ENCODE results near the gene ST8SIA3. TPM values are rescaled to one million over a fixed set of nuclear protein-coding genes. Genes with fewer than 3 reads are reported as not detected.

The ST8SIA3 gene, protein sequence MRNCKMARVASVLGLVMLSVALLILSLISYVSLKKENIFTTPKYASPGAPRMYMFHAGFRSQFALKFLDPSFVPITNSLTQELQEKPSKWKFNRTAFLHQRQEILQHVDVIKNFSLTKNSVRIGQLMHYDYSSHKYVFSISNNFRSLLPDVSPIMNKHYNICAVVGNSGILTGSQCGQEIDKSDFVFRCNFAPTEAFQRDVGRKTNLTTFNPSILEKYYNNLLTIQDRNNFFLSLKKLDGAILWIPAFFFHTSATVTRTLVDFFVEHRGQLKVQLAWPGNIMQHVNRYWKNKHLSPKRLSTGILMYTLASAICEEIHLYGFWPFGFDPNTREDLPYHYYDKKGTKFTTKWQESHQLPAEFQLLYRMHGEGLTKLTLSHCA
- total RNA-seq (not detected), polyA plus RNA-seq (not detected)
- long read RNA-seq, donor 1 = 0 reads
- long read RNA-seq, donor 2 = 0 reads
- long read RNA-seq, donor 3 = 0 reads

- Histone ChIP-seq H3K4me1 (ENCODE audit: insufficient read depth) (no peaks in the 10 kb centered on the region), H3K27me3 (no peaks in the 10 kb centered on the region), H3K27ac (no peak within 1 kb of the TSS), H3K36me3 (no peaks in the 10 kb centered on the region), H3K9me3 (peaks cover 0 to 3% of the 10 kb centered on the region in 2 donors), H3K4me3 (no peak within 1 kb of the TSS)
- no peak for TF ChIP-seq EP300 (IDR thresholded peaks at IDR 0.05)
- TF ChIP-seq POLR2A (IDR thresholded peaks at IDR 0.05) = no peak
- no peak for TF ChIP-seq CTCF (IDR thresholded peaks at IDR 0.05)
- WGBS, 3 donors = 1 to 3% (median 2%) methylated on average over 19 to 38 of the region's 38 CpGs
- intact Hi-C loops (cut with DNase I) = no loop called here
- no peak for DNase-seq
Observed at GRCh38 chr18:57352271-57352701, at the start of gene ST8SIA3. ST8SIA3 (plus strand) TSS chr18:57352557; CDS start chr18:57352847, 290 bp downstream.

- TF ChIP-seq CTCF (IDR thresholded peaks at IDR 0.05) = no peak
- no peak for TF ChIP-seq POLR2A (IDR thresholded peaks at IDR 0.05)
- TF ChIP-seq EP300 (IDR thresholded peaks at IDR 0.05) = no peak
- Histone ChIP-seq H3K36me3 (no peaks in the 10 kb centered on the region), H3K27me3 (no peaks in the 10 kb centered on the region), H3K4me3 (no peak overlapping the region), H3K4me1 (ENCODE audit: insufficient read depth) (no peaks in the 10 kb centered on the region), H3K9me3 (no peaks in the 10 kb centered on the region), H3K27ac (no peak overlapping the region)
- intact Hi-C loops (cut with DNase I) = no loop called here
- 73 to 77% (median 74%) methylated on average over 4 of the region's 4 CpGs for WGBS, 3 donors
- no peak for DNase-seq
Observed at GRCh38 chr18:57311472-57311871, 40.9 kb upstream of the ST8SIA3 start.

DNA sequence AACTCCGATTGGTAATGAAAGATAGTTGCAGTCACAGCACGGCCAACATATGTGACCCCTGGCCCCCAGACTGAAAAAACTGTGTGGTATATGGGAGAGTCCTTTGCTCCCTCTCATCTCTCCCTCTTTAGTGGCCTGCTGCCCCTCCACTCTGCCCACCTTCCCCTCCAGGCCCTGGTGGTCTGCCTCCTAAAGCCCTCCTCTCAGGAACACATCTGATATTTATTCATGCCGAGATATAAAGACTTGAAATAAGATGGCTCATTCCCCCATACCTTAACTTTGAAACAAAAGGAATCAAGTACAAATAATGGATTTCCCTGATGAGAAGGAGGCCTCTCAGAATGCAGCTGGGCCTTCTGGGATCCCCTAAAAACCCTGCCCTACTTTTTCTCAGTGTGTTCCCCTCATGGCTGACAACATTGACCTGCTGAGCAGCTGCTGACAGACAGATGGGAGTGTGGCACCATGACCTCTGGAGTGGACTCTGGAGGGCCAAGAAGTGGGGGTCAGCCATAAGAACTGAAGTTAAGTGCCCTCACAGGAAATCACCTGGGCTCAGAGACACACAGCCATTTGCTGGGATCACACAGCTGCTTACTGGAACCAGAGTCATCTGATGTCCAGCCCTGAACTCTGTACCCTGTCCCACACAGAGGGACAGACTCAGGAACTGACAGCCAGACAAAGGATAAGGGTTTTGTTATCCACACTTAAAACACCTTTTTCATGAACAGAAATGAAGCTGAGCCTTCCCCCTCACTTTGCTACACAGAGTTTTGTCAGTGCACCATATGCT, 39.8 kb upstream of the ST8SIA3 start:
- intact Hi-C loops (cut with DNase I) = no loop called here
- TF ChIP-seq POLR2A (IDR thresholded peaks at IDR 0.05) = no peak
- no peak for TF ChIP-seq CTCF (IDR thresholded peaks at IDR 0.05)
- no peak for TF ChIP-seq EP300 (IDR thresholded peaks at IDR 0.05)
- WGBS, 3 donors = 53 to 59% (median 59%) methylated on average over 3 of the region's 3 CpGs

GRCh38 chr18:57320603-57321002, 31.8 kb upstream of the ST8SIA3 start:
- no peak for TF ChIP-seq POLR2A (IDR thresholded peaks at IDR 0.05)
- no peak for TF ChIP-seq CTCF (IDR thresholded peaks at IDR 0.05)
- TF ChIP-seq EP300 (IDR thresholded peaks at IDR 0.05) = no peak
- no peak overlapping the region for H3K4me3 ChIP-seq
- H3K27ac ChIP-seq = no peak overlapping the region
- H3K4me1 ChIP-seq (ENCODE audit: insufficient read depth) = no peaks in the 10 kb centered on the region
- H3K36me3 ChIP-seq = no peaks in the 10 kb centered on the region
- no peak for DNase-seq
- no peaks in the 10 kb centered on the region for H3K27me3 ChIP-seq
- H3K9me3 ChIP-seq = no peaks in the 10 kb centered on the region
- WGBS, 3 donors = 66 to 79% (median 73%) methylated on average over 2 of the region's 2 CpGs
- intact Hi-C loops (cut with DNase I) = no loop called here

More for the DNA sequence above, 39.8 kb upstream of the ST8SIA3 start:
- no peaks in the 10 kb centered on the region for H3K9me3 ChIP-seq
- no peak overlapping the region for H3K27ac ChIP-seq
- no peak overlapping the region for H3K4me3 ChIP-seq
- no peaks in the 10 kb centered on the region for H3K27me3 ChIP-seq
- no peaks in the 10 kb centered on the region for H3K36me3 ChIP-seq
- no peak for DNase-seq
- no peaks in the 10 kb centered on the region for H3K4me1 ChIP-seq (ENCODE audit: insufficient read depth)
